GM19239 (cell line): ENCODE results near the gene GRID1.
"Not testable (repeated sequence)": the region's sequence is repeated elsewhere in the genome, so short reads cannot be mapped to it uniquely, and the experiment has no call there.

ENCODE experiments used
- DNase-seq: peaks from one replicate; pipeline ENCODE4 v3.0.0; 2011; ENCODE audit warnings: low spot score; ENCODE audit not compliant: insufficient read length
- FAIRE-seq: peaks from 2 replicates; lab custom pipeline; 2011; peaks lifted over from hg19 to GRCh38; lab: Jason Lieb, UNC

Gene GRID1

GRCh38 chr10:86392723-86393094 lies 26.1 kb upstream of the GRID1 start:
- peak; percentile 98 for FAIRE-seq

GRCh38 chr10:86391986-86392722 lies 25.6 kb upstream of the GRID1 start:
- FAIRE-seq (peak; percentile 4), DNase-seq (no peak)

More at GRCh38 chr10:86392723-86393094, 26.1 kb upstream of the GRID1 start:
- DNase-seq = no peak

- DNase-seq = no peak
- peak; percentile 35 for FAIRE-seq
Observed at GRCh38 chr10:86391236-86391840, 24.7 kb upstream of the GRID1 start.

- FAIRE-seq = peak; percentile 55
- no peak for DNase-seq
Observed at GRCh38 chr10:86390337-86391120, 23.9 kb upstream of the GRID1 start.

- DNase-seq (no peak), FAIRE-seq (peak; percentile 95)
Observed at GRCh38 chr10:86389441-86390193, 23.0 kb upstream of the GRID1 start.

- not testable (repeated sequence) for DNase-seq, FAIRE-seq
Observed at GRCh38 chr10:86389109-86389440, 22.5 kb upstream of the GRID1 start.

GRCh38 chr10:86388119-86388704 lies 21.6 kb upstream of the GRID1 start:
- no peak for DNase-seq
- FAIRE-seq = no peak

- DNase-seq (no peak), FAIRE-seq (no peak)
Observed at GRCh38 chr10:86387178-86387794, 20.7 kb upstream of the GRID1 start.

- FAIRE-seq = peak; percentile 40
- no peak for DNase-seq
Observed at GRCh38 chr10:86385806-86386205, 19.2 kb upstream of the GRID1 start.

- no peak for FAIRE-seq
- DNase-seq = no peak
Observed at GRCh38 chr10:86377797-86378146, 11.2 kb upstream of the GRID1 start.

- DNase-seq = peak; percentile 85
Observed at GRCh38 chr10:86376852-86377796, 10.5 kb upstream of the GRID1 start.

GRCh38 chr10:86376403-86376802 lies 9.8 kb upstream of the GRID1 start:
- DNase-seq = no peak
- FAIRE-seq = no peak

More at GRCh38 chr10:86376852-86377796, 10.5 kb upstream of the GRID1 start:
- FAIRE-seq = peak; percentile 87

GRCh38 chr10:86375204-86375603 lies 8.6 kb upstream of the GRID1 start:
- DNase-seq (no peak), FAIRE-seq (no peak)

GRCh38 chr10:86374664-86375063 lies 8.1 kb upstream of the GRID1 start:
- no peak for FAIRE-seq
- no peak for DNase-seq

- DNase-seq = no peak
- FAIRE-seq = no peak
Observed at GRCh38 chr10:86373828-86374227, 7.2 kb upstream of the GRID1 start.

GRCh38 chr10:86373251-86373650 lies 6.7 kb upstream of the GRID1 start:
- no peak for DNase-seq
- FAIRE-seq = no peak

GRCh38 chr10:86372784-86373239 lies 6.2 kb upstream of the GRID1 start:
- DNase-seq (no peak), FAIRE-seq (no peak)

GRCh38 chr10:86372119-86372783 lies 5.7 kb upstream of the GRID1 start:
- no peak for DNase-seq
- no peak for FAIRE-seq
